ENCODE data around the gene SLC9C2.
A peak's percentile ranks its signal among the peaks of the same experiment; 100 is the strongest.
"Not testable (repeated sequence)": the region's sequence is repeated elsewhere in the genome, so short reads cannot be mapped to it uniquely, and the experiment has no call there.

Gene SLC9C2

GRCh38 chr1:173581383-173582079, 21.3 kb downstream of the SLC9C2 start:
- peak; percentile 57 for DNase-seq

GRCh38 chr1:173580658-173581057, 22.2 kb downstream of the SLC9C2 start:
- DNase-seq, result no peak

DNA sequence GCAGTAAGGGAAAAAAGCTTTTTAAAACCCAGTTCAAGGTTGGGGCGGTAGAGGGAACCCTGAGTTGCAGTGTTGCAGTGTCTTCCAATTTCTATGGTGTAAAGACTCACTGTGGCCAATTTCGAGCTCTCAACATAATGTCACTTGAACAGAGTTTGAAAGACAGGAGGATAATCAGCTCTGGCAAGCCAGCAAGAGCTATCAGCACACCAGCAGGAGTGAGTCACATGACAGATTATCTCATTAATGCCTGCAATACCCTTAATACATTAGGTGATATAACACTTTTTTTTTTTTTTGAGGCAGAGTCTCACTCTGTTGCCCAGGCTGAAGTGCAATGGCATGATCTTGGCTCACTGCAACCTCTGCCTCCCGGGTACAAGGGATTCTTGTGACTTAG, 22.8 kb downstream of the SLC9C2 start:
- DNase-seq, result no peak

DNA sequence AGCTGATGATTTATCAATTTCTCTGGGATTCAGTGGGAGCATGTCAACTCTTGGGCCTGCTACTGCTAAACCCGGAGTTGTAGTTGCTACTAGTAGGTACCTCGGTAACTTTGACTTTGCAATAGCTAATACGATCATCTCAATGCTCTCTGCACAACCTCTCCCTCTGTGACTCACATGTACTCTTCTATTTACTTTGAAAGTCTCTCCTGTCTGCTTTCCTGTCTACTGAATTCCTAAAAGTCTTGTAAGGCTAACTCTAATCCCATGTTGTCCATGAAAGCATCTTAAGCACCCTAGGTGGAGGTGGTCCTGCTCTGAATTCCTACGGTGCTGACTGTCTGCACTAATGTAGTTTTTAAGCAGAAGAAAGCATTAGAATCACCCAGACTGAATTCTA, 29.3 kb downstream of the SLC9C2 start:
- no peak for DNase-seq

DNA sequence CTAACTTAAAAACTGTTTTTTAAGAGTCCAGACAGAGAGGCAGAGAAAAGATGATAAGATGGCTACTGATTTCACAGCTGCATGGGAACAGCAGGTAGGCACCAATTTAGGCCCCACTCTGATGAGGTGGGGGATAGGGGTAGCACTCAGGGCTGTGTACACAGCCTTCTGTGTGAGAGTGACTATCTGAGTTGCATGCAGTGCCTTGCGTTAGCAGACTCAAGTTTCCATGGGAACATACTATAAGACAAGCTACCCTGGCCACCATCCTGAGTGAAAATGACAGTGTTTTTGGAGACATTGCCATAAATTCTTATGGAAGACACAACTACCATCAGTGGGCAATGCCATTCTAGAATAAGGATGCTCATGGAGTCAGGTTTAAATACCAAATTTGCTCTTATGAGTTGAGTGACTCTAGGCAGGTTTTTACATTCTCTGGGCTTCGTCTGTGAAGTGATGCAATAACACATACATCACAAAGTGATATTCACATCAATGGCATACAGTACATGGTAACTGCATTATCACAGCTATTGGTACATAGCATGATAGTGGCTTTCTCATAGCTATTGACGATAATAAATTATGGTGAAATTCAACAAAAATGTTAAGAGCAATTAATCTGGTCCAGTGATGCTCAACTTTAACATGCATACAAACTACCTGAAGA, 30.5 kb downstream of the SLC9C2 start:
- DNase-seq, result no peak

DNA sequence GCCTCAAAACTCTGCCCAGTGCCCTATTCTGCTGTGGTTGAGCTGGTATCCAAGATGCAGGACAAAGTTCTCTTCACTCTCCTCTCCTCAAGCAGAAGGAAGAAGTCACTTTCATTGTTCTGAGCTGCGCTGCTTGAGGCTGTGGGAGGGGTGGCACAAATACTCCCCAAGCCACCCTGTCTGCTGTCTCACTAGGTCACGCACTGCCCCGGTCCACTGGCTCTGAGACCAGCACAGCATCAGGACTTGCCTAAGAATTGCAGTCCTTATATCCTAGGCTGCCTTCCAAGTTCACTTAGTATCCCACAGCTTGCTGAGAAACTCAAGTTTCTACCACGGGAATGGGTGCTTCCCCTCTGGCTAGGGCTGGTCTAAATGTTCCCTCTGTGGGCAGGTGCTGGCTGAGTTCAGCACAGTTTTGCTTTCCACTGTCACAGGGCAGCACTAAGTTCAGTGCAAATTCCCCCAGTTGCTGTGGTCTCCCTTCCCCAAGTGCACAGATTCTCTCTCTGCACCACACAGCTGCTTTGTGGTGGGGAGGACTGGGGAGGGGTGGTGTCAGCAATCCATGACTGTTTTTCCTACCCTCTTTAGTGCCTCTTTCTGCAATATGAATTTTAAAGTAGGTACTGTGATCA, 32.4 kb downstream of the SLC9C2 start:
- DNase-seq, result no peak

DNA sequence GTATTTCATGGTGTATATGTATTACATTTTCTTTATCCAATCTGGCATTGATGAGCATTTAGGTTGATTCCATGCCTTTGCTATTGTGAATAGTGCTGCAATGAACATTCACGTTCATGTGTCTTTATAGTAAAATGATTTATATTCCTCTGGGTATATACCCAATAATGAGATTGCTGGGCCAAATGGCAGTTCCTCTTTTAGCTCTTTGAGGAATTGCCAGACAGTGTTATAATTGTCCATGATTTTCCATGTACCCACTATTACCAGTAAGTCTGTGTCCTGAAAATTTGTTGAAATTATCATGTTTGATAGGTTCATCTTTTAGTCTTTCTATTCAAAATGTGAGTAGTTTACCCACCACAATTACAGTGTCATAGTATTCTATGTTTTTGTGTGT, 34.4 kb downstream of the SLC9C2 start:
- no peak for DNase-seq

GRCh38 chr1:173563846-173564245, 39.0 kb downstream of the SLC9C2 start:
- not testable (repeated sequence) for DNase-seq

GRCh38 chr1:173562813-173563212, 40.1 kb downstream of the SLC9C2 start:
- DNase-seq, result no peak

GRCh38 chr1:173561263-173561662, 41.6 kb downstream of the SLC9C2 start:
- DNase-seq, result no peak

DNA sequence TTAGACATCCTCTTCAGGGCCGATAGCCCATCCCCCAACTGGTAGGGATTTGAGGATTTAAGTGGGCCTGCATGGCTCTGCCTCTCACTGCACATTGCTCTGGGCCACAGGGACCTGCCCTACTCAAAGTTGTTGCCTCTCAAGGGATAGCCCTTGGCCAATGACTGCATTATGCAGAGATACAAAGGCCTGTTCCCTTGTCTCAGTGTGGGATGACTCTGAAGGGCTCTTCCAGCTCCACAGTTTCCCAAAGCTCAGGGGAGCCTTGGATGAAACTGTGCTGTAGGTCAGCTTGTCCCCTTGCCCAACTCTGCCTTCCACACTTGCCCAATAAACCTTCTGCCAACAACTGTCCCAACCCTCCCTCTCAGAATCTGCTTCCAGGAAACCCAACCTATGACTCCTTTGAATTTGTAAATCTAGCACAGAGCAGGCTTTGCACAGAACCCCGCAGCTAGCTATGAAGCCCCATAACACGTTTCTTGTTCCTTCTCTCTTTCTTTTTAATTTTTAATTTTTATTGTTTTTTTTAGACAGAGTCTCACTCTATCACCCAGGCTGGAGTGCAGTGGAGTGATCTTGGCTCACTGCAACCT, 42.5 kb downstream of the SLC9C2 start:
- no peak for DNase-seq

DNA sequence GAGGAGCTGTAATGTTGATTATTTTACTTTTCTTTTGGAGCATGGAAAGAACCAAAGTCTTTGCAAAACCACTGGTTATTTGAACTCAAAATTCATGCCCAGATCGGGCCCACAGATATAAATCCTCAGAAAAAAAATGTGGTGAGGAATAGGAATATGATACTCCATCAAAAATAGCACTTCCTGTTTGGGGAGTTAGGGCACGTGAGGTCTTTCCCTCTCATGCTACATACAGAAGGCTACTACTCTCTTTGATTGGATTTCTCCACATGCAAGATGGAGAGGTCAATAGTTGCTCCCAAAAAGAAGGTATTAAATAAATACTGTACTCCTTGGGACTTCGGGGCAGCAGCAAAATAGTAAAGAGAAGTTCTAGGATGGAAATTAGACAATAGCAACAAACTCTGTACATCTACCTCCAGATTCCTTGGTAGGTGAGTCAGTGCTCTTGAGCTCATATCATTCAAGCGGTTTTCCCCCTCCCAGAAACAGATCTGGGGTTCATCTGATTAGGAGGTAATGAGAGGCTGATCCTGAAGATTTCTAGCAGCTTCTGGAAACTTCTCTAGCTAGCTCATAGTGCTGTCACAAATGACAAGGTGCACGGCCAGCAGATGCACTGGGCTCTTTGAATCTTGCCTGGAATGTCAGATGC, 47.1 kb downstream of the SLC9C2 start:
- DNase-seq, result no peak

DNA sequence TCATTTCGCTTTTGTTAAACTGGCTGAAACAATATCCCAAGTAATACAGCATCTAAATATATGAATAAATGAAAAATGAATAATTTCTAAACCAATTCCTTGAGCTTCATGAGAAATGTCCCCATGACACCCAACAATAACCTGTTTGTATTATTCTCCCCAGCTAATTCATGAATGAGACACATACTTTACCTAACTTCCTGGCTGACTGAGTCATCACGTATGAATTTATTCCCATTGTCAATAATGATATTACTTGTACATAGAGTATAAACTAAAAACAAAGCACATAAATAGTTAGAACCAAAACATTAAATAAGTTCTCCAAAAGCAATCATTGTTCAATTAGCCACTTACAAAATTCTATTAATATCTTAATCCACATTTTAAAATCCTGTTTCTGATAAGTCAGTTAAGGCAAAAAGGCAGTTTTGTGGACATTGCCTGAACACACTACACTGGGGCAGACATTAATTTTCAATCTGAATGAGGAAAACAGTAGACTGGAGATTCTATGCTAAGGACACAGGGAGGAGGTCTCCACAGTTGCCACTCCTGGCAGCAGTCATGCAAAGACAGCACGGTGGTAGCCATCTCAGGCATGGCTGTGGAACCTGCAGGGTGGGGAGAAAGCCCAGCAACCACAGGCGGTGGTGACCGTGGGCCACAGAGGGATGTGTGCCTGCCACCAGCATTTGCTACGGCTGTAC, 48.2 kb downstream of the SLC9C2 start:
- DNase-seq, result no peak

- no peak for DNase-seq
Measured at GRCh38 chr1:173554089-173554488, 48.8 kb downstream of the SLC9C2 start.

GRCh38 chr1:173553312-173553711, 49.6 kb downstream of the SLC9C2 start:
- DNase-seq, result no peak

DNA sequence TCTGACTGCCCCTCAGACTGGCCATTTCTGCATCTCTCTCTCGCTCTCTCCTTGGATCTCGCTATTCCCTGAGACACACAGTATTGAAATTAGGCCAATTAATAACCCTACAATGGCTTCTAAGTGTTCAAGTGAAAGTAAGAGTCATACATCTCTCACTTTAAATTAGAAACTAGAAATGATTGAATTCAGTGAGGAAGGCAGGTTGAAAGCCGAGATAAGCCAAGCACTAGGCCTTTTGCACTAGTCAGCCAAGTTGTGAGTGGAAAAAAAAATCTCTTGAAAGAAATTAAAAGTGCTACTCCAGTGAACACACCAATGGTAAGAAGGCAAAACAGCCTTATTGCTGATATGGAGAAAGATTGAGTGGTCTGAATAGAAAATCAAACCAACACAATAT, 51.2 kb downstream of the SLC9C2 start:
- peak; percentile 3 for DNase-seq

- DNase-seq, result no peak
Measured at GRCh38 chr1:173549813-173550212, 53.1 kb downstream of the SLC9C2 start.

DNA sequence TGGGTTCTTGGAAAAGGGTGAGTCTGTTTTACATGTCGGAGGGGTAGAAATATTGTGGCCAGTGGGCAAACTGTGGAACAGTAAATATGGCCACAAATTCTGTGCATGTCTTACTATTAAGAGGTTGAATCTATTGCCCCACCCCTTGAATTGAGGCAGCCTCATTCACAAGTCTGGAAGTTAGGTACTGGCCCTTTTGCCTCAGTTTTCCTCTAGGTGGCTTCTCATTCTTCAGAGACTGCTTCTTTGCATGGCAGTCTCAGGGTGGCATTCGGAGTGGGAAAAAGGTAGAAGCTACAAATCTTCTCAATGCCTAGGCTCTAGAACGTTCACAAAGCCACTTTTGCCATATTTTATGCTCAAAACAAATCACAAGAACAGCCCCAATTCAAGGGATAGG, 57.2 kb downstream of the SLC9C2 start:
- no peak for DNase-seq

- no peak for DNase-seq
Measured at GRCh38 chr1:173536223-173536622, 66.6 kb downstream of the SLC9C2 start.

DNA sequence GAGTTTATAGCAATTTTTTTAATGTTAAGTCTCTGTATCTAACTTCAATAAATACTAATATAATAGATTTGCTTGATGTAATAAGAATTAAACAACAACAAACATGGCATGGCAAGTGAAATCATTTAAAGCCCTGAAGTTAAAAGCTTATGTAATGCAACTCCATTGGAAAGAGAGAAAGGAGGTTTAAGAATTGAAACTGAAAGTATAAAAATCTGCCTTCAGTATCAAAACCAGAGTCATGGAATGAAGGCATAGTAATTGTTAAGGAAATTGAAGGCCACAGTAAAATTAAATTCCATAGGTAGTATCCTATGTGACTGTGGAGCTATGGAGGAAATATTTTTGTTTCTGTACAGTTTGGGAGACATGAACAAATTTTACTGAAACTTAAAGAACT, 70.6 kb downstream of the SLC9C2 start:
- no peak for DNase-seq

GRCh38 chr1:173530795-173531693, 71.8 kb downstream of the SLC9C2 start:
- DNase-seq, result no peak

DNA sequence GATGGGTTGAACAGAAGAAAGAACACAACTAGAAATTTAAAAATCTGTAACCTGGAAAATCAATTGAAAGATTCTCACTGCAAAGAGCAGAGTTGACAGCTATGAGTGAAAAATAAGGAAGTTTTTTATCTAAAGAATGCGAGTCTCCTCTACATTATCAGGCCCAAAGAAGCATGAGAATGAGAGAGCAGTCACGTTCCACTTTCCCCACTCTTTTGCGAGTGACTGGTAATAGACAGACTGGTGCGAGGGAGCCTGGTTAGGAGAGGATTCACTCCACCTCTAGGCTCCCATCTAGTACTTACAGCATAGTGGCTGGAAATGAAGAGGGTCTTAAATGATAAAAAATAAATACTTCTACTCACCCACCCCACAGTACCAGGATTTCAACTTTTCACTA, 73.8 kb downstream of the SLC9C2 start:
- DNase-seq, result no peak

All from activated CD4-positive, alpha-beta T cell treated with anti-CD3 and anti-CD28 coated beads, Interleukin-2, Interleukin-6, amounts not matched to agents 100 ng/mL and 50 ng/mL, durations not matched to agents 16 hours and 8 hours (primary cell).